GM13976 (cell line): ENCODE measurements around the gene NKTR.

Source experiments
- DNase-seq: peaks from one replicate; pipeline ENCODE4 v3.0.0; 2012; ENCODE audit warnings: low spot score
- CTCF ChIP-seq: IDR thresholded peaks from 2 replicates; pipeline ENCODE4 v1.5.1; 2012; ENCODE audit warnings: borderline replicate concordance, mild to moderate bottlenecking; ENCODE audit not compliant: insufficient read depth; ENCODE audit errors: extremely low read depth, missing control alignments, control extremely low read depth
- in situ Hi-C: fragments of 300-500 bp; cut with MboI; formaldehyde crosslinking; loops from one replicate; pipeline ENCODE4 v1.12.0; 2022; ENCODE audit warnings: low sequenced_read_pairs, mixed read lengths, inconsistent platforms; ENCODE audit not compliant: unreplicated experiment

The NKTR gene

DNA sequence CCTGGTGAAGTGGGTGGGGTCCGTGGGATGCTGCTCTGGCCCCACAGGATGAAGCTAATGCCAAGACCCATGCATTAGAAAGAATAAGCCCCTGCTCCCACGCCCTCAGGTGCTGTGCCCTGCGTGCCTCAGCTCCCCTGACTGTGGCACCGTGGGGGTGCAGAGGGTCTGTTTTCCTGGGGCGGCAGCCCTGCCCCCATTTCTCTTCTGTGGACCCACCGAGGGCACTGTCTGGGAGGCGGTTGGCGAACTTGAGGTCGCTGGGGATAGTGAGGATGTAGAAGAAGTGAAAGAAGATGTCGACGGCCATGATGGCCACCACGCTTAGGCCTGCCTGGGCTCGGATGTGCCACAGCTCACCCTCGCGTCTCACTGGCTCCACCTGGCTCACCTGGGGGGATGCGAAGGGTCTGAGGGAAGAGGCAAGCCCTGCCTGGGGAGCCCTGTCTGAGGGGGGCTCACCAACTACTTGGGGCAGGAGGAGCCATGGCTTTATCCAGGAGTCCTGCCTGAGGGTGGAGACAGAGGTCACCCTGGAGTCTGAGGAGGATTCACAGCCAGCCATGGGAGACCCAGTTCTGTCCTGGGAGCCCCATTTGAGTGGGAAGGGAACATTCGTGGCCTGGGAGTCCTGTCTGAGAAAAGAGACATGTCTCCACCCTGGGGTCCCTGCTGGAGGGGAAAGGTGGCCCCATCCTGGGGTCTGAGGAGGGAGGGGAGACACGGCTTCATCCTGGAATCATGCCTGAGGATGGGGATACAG lies 97.0 kb downstream of the NKTR start:
- in situ Hi-C loops, result no loop called here
- no peak for DNase-seq
- no peak for TF ChIP-seq CTCF
